Pancreas (tissue), 10 donors: ENCODE results near the gene GRB7. TPM values are rescaled to one million over a fixed set of nuclear protein-coding genes. Genes with fewer than 3 reads are reported as not detected.
"Not testable (repeated sequence)": the region's sequence is repeated elsewhere in the genome, so short reads cannot be mapped to it uniquely, and the experiment has no call there.

Experiments
- ATAC-seq, 4 donors: fragments of 200-7000 bp; cut with Tn5 transposase; one replicate each; pipeline versions ENCODE4 v1.8.0 to v1.9.1; 2020; ENCODE audit warnings: mild to moderate bottlenecking in 4 of 4, moderate library complexity in 4 of 4
- DNase-seq, 6 donors: peaks; one replicate each; pipeline ENCODE4 v3.0.0-alpha.2; 2020
- FAIRE-seq: peaks from 2 replicates; lab custom pipeline; 2012; peaks lifted over from hg19 to GRCh38; lab: Jason Lieb, UNC
- H3K27ac ChIP-seq, 4 donors: fragments of 200-600 bp; sonication (generic); 1 replicate in 3 of 4; 2 replicates in 1 of 4; pipeline versions ENCODE4 v1.5.0 to v1.8.0; 2020
- H3K27me3 ChIP-seq, 4 donors: fragments of 200-600 bp; one replicate each; pipeline ENCODE4 v1.8.0; 2021
- H3K36me3 ChIP-seq, 3 donors: fragments of 200-600 bp; sonication (generic) in 1 of 3; one replicate each; pipeline versions ENCODE4 v1.5.0 to v1.8.0; 2020 to 2021
- H3K4me1 ChIP-seq, 3 donors: fragments of 200-600 bp; one replicate each; pipeline ENCODE4 v1.8.0; 2021
- H3K4me3 ChIP-seq, 4 donors: fragments of 200-600 bp; sonication (generic) in 2 of 4; one replicate each; pipeline versions ENCODE4 v1.5.0 to v1.8.0; 2020 to 2021
- H3K9me3 ChIP-seq, 4 donors: fragments of 200-600 bp; one replicate each; pipeline ENCODE4 v1.8.0; 2021
- CTCF ChIP-seq, 4 donors: fragments of 200-600 bp; sonication (generic) in 3 of 4; IDR thresholded peaks; one replicate each; pipeline versions ENCODE4 v1.5.0 to v1.8.0; 2021; ENCODE audit warnings: antibody characterized with exemption in 4 of 4
- WGBS, 2 donors: extraction: QIAGEN DNeasy Blood & Tissue Kit; methylation state at CpG; one replicate each; pipeline ENCODE4 v1.1.7; 2013; 5-methylcytosine and 5-hydroxymethylcytosine counted together
- intact Hi-C, 3 donors: fragments of 100-400 bp; cut with DNase I; formaldehyde crosslinking; loops; one replicate each; pipeline versions ENCODE4 v1.11.1 to v1.14.2; 2022
- polyA plus RNA-seq, 2 donors: library from polyadenylated mRNA; stranded (reverse); fragments of 200-250 nt; gene quantifications; one replicate each; pipeline ENCODE4 v1.2.3, GENCODE V29; 2013
- total RNA-seq, 6 donors: library from RNA; stranded (reverse); fragmentation: NEBNext Ultra II Directional in 4 of 6; extraction: Animal tissue kit (Norgen Biotek cat#: 25700) in 4 of 6; gene quantifications; one replicate each; pipeline versions ENCODE4 v1.2.1 to v1.2.4, GENCODE V29; 2021 to 2023
- donor health status: healthy with polysubstance abuse.
- donor health status: DM: no; HTN: no; CAD: no; lungs with moderate emphysema.
- donor health status: DM: no; HTN: no; CAD: no.
- donor health status: control.
- donor health status: control.
- donor health status: Bipolar disorder and iron deficiency.
- donor health status: DM: yes; HTN: yes; CAD: no.
- donor health status: DM: no; HTN: no; CAD: no.
- donor health status: DM: no; HTN: no; CAD: no.
- donor health status: DM: yes; HTN: yes; CAD: no.

Gene GRB7
- total and polyA plus RNA-seq, 8 donors, result 17.8 to 64.4 (median 32.4) TPM

- Histone ChIP-seq H3K4me1 (peaks cover 13 to 23% (median 20%) of the 10 kb centered on the region in 3 donors), H3K27ac (no peak overlapping the region), H3K27me3 (no peaks in the 10 kb centered on the region), H3K4me3 (no peak overlapping the region), H3K36me3 (peaks cover 0 to 54% (median 24%) of the 10 kb centered on the region in 3 donors), H3K9me3 (no peaks in the 10 kb centered on the region)
- FAIRE-seq (no peak), DNase-seq (peak in 2 of 6 donors; percentile 10 to 29), ATAC-seq (no peak)
- intact Hi-C loops, result no loop called here
- 91 to 97% methylated on average over 22 to 23 of the region's 23 CpGs for WGBS, 2 donors
- no peak for TF ChIP-seq CTCF (IDR thresholded peaks at IDR 0.05)
These were observed 7.8 kb downstream of the GRB7 start for GRCh38 chr17:39745335-39746144.

GRCh38 chr17:39746145-39746461, 8.4 kb downstream of the GRB7 start:
- no peak for ATAC-seq
- 95 to 99% methylated on average over 6 to 7 of the region's 7 CpGs for WGBS, 2 donors
- Histone ChIP-seq H3K27ac (no peak overlapping the region), H3K27me3 (no peaks in the 10 kb centered on the region), H3K4me3 (no peak overlapping the region), H3K9me3 (no peaks in the 10 kb centered on the region), H3K4me1 (peaks cover 18 to 23% (median 21%) of the 10 kb centered on the region in 3 donors), H3K36me3 (peaks cover 0 to 54% (median 24%) of the 10 kb centered on the region in 3 donors)
- FAIRE-seq, result no peak
- TF ChIP-seq CTCF (IDR thresholded peaks at IDR 0.05), result no peak
- no peak for DNase-seq
- intact Hi-C loops, result no loop called here

- Histone ChIP-seq H3K27ac (no peak overlapping the region), H3K36me3 (peaks cover 0 to 48% (median 22%) of the 10 kb centered on the region in 3 donors), H3K4me1 (peaks cover 18 to 19% (median 18%) of the 10 kb centered on the region in 3 donors), H3K4me3 (no peak overlapping the region), H3K9me3 (no peaks in the 10 kb centered on the region), H3K27me3 (no peaks in the 10 kb centered on the region)
- intact Hi-C loops, result no loop called here
- FAIRE-seq, result no peak
- ATAC-seq, result no peak
- no peak for TF ChIP-seq CTCF (IDR thresholded peaks at IDR 0.05)
- 93 to 94% methylated on average over 4 of the region's 4 CpGs for WGBS, 2 donors
- peak in 1 of 6 donors; percentile 9 for DNase-seq
These were observed 10.0 kb downstream of the GRB7 start for GRCh38 chr17:39747745-39748144.

- H3K27me3 ChIP-seq, FAIRE-seq, ATAC-seq, H3K27ac ChIP-seq, H3K4me3 ChIP-seq, intact Hi-C loops, H3K9me3 ChIP-seq: not testable (repeated sequence)
- H3K4me1 ChIP-seq, result peaks cover 18 to 26% (median 24%) of the 10 kb centered on the region in 3 donors
- peaks cover 0 to 40% (median 19%) of the 10 kb centered on the region in 3 donors for H3K36me3 ChIP-seq
- WGBS, 2 donors, result 92 to 94% methylated on average over 8 of the region's 8 CpGs
- DNase-seq, result peak in 1 of 6 donors; percentile 9
These were observed 10.8 kb downstream of the GRB7 start for GRCh38 chr17:39748444-39749034.

GRCh38 chr17:39750131-39751015, 12.6 kb downstream of the GRB7 start:
- H3K4me3 ChIP-seq, result no peak overlapping the region
- ATAC-seq (peak; percentile 57 to 71 (median 66)), FAIRE-seq (no peak), DNase-seq (peak; percentile 79 to 93 (median 88))
- no peaks in the 10 kb centered on the region for H3K9me3 ChIP-seq
- intact Hi-C loops, result loop anchor here in 1 of 3 donors (5.0 kb wide), 1 partner anchor 128 kb away; no protein-coding TSS in a partner anchor
- peaks cover 0 to 22% (median 11%) of the 10 kb centered on the region in 3 donors for H3K36me3 ChIP-seq
- WGBS, 2 donors, result 13 to 16% methylated on average over 9 of the region's 9 CpGs
- H3K27ac ChIP-seq, result peak overlapping the region; percentile 61 to 72 (median 66)
- TF ChIP-seq CTCF (IDR thresholded peaks at IDR 0.05), result no peak
- H3K27me3 ChIP-seq, result no peaks in the 10 kb centered on the region
- H3K4me1 ChIP-seq, result peaks cover 18 to 28% (median 25%) of the 10 kb centered on the region in 3 donors
